HS-5 (cell line): ENCODE results near the gene SIL1.
"Not testable (repeated sequence)": the region's sequence is repeated elsewhere in the genome, so short reads cannot be mapped to it uniquely, and the experiment has no call there.

Experiments
- DNase-seq: peaks from one replicate; pipeline ENCODE4 v3.0.0-alpha.2; 2012; ENCODE audit warnings: low read depth

The SIL1 gene

DNA sequence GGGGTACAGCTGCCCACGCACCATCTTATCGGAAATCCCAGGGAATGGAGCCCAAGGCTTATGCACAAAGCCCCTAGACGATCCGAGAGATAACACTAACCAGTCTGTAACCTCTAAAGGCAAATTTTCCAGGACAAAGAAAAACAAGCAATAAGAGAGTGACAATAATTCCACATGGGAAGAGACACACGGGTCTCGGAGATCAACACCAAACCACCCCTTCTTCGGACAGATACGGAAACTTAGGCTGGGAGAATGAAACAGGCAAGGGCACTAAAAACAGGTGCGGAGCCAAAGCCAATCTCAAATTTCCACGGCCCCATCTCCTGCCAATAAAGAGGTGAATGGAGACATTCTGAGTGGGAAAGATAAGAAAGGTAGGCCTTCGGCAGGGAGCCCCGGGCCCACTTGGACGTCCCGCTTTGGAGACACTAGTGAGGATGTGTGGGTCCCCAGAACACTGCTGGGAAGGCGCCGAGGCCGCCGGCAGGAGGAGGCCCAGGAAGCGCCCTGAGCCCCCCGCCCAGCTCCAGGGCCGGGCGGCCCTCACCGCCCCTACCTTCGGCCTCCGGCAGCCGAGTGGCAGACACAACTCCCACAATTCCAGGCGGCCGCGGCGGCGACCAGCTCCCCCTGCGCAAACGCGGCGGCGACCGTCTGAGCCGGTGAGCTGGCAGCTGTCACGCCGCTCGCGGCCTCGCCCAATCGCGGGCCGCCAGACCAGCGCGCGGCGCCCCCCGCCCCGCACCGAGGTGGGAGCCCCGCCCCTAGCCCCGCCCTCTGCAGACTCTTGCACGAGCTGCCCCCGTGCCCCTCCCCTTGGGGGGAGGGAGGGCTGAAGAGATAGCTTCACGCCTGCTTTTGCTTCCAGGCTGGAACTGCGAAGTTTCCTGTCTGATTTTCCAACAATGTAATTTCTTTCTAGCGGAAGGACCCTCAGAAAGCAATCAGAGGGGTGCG lies at the start of gene SIL1:
TSS of gene SIL1 (minus strand) at position 659 of the 960 bp plus-strand sequence. CDS start 70,525 bp downstream, outside the sequence.
- peak; percentile 62 for DNase-seq

DNA sequence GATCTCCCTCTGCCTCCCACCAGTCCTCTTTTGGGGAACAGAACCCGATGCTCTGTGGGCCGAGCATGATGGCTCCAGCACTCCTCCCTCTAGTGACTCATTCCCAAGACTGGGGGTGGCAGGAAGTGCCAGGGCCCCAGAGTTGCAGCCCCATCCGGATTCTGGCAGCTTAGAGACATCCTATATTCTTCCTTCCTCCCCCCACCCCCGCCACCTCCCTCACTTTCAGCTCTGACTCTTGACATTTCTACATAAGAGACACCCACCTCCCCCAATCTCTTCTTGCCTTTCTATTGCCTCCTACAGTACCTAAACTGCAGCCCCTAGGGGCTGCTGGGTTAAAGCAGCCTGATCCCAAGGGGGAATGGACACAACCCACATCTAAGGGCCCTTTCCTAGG lies 48.2 kb upstream of the SIL1 start:
- no peak for DNase-seq

DNA sequence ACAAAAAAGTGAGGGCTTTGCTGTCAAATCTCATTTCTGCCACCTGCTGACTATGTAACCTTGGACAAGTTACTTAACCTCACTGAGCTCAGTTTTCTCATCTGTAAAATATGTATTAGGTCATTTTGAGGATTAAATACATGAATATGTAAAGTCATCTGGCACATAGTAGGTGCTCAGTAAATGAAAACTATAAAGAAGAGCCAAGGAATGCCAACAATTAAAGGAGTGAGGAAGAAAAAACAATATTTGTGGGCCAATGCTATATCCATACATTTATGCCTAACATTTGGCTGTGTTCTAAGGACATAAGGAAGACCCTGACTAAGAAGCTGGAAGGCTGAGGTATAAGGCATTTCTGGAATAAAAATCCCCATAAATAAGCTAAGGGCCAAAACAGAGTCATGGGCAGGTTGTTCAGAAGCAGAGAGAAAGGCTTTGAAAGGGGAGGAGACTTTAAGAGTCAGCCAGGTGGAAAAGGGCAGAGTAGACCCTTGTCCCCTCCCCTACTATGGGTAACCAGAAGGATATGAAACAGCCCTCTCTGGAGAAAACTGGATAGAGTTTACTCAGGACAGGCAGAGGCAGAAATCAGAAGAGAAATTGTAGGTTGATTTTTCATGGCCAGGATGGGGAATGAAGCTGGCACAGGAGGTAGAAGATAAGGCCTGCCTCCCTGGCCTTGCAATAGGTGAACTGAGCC lies 47.6 kb upstream of the SIL1 start:
- no peak for DNase-seq

DNA sequence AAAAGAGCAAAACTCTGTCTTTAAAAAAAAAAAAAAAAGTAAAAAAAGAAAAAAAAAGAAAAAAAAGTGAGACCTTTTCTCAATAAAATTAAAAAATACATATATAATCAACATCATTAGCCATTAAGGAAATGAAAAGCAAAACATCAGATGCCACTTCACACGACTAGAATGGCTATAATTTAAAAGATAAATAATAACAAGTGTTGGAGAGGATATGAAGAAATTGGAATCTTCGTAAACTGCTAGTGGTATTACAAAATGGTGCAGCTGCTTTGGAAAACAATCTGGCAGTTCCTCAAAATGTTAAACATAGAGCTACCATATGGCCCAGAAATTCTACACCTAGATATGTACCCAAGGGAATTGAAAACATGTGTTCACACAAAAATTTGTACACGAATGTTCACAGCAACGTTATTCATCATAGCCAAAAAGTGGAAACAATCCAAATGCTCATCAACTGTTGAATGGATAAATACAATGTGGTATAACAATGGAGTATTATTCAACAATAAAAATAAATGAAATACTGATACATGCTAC lies 45.3 kb upstream of the SIL1 start:
- no peak for DNase-seq

DNA sequence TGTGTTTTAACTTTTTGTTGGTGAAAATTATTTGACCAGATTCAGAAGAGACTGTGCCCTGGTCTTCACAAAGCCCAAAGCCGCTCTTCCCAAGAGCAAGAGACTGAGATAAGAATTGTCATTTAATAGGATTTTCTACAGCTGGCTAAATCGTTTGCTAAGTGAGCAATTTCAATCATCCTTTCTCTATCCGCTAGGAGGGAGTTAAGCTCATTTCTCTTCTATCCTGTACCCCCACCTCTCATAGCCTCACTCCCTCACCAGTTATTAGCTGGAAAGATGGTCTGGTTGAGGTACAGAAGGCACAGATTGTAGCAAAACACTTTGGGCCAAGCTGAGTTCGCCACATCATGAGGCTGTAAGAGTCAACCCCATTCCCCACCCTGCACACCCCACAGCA lies 43.0 kb upstream of the SIL1 start:
- no peak for DNase-seq

DNA sequence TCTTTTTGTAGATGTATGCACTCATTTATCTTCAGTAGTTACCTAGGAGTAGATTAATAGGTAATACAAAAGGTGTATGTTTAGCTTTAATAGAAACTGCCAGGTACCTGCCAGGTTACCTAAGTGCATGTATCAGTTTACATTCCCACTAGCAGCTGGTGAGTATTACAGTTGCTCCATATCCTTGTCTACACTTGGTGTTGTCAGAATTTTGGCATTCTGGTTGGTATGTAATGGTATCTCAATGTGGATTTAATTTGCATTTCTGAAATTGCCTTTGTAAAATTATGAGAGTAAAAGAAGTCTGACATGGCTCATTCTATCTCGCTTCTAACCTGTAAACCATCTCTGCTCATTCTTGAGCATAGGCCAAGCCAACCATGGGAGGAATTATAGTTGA lies 38.3 kb upstream of the SIL1 start:
- DNase-seq = no peak

DNA sequence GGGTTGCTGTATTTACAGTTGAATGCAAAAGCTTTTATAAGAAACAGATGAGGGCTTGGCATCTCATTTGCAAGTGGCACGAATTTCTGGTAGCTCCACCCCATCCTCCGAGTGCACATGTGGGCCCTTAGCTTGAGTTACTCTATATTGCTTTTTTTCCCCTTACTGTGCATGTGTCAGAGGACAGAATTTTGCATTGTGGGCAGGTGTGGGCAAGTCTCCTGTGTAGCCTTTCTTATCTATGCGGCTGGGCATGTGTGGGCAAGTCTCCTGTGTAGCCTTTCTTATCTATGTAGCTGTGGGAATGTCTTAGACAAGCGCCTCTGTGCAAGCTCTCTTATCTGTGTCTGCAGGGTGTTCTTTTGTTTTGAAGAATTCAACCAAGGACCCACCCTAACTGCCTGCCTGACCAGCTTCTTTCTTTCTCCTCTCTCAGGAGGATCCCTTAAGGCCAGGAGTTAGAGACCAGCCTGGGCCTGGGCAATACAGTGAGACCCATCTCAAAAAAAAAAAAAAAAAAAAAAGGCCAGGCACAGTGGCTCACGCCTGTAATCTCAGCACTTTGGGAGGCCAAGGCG lies 34.1 kb upstream of the SIL1 start:
- no peak for DNase-seq

DNA sequence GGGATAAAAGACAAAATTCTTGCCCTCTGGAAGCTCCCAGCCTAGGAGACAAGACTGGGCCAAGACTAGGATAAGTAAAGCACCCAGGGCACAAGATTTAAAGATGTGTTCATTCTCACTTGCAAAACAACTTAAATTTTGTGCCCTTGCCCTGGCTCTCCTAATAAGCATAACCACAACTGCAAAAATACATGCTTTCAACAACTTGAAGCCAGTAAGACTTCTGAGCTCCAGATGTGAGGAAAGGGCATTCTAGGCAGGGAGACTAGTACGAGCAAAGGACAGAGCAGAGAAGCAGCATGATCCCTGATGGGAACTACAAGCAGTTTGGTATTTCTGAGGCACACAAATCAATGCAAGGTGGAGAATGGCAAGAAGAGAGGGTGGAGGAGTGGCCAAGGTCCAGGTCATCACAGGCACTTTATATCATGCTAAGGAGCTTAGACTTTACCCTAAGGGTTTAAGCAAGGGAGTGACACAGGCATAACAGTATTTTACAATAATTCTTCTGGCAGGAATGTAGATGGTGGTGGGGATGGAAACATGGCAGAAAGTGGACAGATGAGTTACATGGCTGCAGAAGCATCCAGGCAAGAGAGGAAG lies 30.1 kb upstream of the SIL1 start:
- DNase-seq = no peak

DNA sequence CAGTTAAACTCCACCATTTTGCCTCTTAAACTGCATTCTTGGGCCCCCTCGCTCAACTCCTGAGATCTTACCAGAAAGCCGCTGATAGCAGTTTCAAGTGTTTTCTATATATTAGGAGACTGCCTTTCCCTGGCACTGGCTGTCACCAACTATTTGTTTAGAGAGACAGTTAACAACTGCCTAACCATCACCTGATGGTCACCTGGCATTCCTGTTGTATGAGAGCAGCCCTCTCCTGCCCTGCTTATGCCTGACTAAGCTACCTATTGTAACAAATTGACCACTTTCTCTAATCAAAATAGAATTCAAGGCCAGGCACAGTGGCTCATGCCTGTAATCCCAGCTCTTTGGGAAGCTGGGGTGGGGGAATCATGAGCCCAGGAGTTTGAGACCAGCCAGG lies 28.0 kb upstream of the SIL1 start:
- no peak for DNase-seq

DNA sequence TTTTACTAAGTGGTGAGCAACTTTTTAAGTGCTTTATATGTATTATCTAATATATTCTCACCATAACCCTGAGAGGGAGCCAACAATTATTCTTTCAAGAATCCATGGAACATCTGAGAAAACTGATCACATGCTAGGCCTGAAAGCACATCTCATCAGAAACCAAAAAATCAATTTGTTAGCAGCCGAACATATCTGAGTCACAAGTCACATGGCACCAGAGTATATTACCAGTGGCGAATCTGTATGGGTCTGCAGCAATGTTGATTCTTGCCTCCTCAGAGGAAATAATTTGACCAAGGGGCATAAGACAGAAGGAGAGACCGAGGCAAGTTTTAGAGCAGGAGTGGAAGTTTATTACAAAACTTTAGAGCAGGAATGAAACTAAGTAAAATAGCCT lies 25.3 kb upstream of the SIL1 start:
- no peak for DNase-seq

DNA sequence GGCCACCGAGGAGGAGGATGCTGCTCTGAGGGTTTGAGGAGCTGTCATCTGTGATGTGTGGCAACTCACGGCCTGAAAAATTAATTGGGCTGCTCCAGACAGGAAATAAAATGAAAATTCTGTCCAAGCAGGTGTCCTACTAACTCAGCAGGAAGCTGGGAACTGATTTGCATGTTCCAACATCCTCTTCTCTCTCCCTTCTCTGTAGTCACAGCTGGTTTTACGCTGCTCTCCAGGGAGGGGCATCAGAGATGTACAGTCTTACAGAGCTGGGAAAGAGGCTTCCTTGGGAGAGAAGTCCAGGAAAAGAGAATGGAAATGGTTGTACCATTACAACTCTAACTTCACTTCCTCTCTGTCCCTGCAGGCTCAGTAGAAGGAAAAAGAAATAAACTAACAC lies 24.2 kb upstream of the SIL1 start:
- DNase-seq = no peak

DNA sequence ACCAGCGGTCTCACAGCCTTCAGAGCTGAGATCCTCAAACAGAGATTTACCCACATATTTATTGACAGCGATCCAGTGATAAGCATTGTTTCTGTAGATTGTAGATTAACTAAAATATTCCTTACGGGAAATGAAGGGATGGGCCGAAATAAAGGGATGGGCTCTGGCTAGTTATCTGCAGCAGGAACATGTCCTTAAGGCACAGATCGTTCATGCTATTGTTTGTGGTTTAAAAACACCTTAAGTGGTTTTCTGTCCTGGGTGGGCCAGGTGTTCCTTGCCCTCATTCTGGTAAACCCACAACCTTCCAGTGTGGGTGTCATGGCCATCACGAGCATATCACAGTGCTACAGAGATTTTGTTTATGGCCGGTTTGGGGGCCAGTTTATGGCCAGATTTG lies 19.9 kb upstream of the SIL1 start:
- not testable (repeated sequence) for DNase-seq

DNA sequence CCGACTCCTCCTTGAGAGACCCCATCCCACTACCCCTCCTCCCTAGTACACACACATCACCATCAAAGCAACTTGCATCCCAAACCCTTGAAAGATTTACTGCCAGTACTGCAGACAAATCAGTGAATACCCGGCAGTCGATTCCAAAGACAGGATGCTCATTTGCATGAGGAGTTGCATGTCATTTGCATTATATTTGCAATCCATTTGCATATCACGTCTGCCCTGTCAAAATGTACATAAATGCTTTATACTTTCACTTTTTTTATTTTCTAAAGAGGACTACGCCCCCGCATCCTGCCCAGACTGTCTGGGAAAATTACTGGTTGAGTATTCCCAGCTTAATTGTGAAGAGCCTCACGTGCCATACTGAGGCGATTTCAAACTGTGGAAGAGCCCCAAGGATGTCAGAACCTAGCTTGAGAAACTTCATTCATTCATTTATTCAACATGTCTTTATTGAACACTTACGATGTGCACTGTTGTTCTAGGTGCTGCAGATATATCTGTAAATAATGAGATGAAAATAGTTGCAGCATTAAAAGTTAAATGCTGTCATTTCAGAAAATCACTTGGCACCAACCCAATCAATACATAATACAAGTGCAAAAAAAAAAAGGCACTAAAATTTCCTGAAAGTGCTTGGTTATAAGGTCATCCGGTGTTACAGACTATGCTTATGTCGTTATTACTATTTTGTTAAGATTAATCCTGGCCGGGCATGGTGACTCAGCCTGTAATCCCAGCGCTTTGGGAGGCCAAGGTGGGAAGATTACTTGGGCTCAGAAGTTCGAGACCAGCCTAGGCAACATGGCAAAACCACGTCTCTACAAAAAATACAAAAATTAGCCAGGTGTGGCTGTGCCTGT lies 17.2 kb upstream of the SIL1 start:
- DNase-seq = no peak

DNA sequence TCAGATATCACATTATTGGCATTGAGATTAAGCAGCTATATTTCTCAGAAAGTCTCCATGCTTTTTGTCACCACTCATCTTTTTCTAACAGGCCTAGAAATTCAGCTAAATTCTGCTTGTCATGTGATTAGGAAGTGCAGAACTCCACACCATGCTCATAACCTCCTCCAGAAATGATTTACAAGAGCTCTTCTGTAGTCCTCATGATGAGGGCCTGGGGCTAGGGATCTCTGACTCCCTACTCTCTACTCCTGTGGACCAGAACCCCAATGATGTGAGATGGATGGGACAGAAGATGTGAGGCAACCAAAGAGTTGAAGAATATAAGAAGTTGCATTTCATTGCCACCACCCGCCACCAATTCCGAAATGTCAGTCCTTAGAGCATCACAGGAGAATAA lies 16.5 kb upstream of the SIL1 start:
- no peak for DNase-seq

DNA sequence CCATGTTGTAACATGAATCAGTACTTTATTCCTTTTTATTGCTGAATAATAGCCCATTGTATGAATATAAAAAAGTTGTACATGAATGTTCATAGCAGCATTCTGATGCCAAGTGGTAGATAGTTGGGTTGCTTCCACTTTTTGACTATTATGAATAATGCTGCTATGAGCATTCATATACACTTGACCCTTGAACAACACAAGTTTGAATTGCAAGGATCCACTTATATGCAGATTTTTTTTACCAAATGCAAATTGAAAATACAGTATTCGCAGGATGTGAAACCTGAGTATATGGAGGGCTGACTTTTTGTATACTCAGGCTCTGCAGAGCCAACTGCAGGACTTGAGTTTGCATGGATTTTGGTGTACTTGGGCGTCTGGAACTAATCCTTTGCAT lies 14.7 kb upstream of the SIL1 start:
- no peak for DNase-seq

DNA sequence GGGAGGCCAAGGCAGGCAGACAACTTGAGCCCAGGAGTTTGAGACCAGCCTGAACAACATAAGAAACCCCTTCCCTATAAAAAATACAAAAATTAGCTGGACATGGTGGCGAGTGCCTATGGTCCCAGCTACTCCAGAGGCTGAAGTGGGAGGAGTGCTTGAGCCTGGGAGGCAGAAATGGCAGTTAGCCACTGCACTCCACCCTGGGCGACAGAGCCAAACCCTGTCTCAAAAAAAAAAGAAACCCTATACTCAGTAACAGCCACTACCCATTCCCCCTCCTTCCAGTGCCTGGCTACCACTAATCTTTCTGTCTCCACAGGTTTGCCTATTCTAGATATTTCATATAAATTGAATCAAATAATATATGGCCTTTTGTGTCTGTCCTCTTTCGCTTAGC lies 14.3 kb upstream of the SIL1 start:
- no peak for DNase-seq

DNA sequence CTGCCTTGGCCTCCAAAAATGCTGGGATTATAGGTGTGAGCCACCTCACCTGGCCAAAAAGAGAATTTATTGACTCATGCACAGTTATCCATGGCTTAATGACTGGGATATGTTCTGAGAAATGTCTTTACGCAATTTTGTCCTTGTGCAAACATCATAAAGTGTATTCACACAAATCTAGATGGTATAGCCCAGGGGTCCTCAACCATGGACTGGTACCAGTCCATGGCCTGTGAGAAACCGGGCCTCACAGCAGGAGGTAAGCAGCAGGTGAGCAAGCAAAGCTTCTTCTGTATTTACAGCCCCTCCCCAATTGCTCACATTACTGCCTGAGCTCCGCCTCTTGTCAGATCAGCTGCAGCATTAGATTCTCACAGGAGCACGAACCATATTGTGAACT lies 12.4 kb upstream of the SIL1 start:
- no peak for DNase-seq

DNA sequence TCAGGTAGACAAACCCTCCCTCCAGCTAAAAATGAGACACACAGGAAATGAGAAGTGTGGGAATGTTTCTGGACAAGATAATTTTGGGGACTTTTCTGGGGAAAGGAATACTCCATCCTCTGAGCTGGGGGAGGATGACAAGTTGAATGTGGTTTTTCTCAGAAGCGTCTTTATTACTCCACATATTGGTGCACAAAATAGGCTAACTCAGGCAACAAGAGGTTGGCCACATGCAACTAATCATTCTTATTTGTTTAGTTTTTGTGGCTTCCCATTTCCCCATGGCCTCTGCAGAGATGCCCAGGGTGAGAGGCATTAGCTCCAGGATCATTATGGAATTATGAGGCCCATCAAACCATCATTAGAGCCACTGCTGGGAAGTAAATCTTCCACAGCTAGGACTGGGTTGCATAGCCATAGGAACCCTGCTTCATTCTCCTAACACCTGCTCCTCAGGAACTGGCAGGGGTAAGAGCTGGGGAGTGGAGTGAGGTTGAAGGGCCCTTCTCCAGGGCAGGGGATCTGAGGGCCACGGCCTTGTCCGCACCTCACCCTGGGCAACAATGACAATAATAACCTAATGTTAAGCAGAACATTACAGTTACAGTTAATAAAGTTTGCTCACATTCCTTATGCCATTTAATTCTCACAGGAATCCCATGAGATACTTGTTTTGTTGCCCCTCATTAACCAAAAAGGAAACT lies 9.3 kb upstream of the SIL1 start:
- no peak for DNase-seq

DNA sequence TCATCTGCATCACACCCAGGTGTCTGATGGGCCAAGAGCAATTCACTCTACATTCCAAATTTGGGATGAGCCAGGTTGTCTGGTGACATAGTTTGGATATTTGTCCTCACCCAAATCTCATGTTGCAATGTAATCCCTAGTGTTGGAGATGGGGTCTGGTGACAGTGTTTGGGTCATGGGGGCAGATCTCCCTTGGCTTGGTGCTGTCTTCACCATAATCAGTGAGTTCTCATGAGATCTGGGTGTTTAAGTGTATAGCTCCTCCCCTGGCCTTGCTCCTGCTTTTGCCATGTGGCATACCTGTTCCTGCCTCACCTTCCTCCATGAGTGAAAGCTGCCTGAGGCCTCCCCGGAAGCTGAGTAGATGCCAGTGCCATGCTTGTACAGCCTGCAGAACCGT lies 7.4 kb upstream of the SIL1 start:
- DNase-seq = no peak

DNA sequence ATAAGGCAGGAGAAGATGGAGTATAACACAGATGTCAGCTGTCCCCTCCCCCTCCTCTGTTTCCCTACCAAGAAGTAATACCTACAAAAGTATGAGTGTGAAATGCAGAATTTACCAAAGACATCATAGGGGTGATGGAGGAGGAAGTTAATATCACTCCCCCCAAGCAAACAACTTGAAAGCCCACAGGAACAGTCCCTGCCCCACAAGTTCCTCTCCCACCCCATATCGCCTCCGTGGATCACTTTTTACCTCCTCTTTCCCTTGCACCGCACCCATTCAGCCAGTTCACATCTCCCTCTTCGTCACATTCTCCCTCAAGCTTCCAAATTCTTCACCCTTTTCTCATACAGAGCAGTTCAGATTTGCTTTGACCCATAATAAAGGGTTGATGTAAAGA lies 7.0 kb upstream of the SIL1 start:
- no peak for DNase-seq

DNA sequence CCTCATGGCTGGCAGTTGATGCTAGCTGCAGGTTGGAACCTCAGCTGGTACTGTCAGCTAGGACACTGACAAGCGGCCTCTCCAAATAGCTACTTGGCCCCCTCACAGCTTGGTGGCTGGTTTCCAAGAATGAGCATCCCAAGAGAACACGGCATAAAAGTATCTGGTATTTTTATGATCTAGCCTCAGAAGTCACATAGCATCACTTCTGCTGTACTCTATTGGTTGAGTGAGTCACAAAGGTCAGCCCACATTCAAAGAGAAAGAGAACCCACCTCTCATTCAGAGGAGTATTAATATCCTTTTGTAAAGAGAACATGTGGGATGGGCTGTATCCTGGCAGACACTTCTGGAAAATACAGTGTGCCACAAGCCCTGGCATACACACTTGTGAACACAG lies 6.0 kb upstream of the SIL1 start:
- DNase-seq = no peak
